Measurements from ENCODE around the gene DCLRE1C.

DCLRE1C gene

GRCh38 chr10:14859775-14860174 is 94.1 kb downstream of the DCLRE1C start:
- no peak for TF ChIP-seq TAF1 (IDR thresholded peaks at IDR 0.05; ENCODE audit: borderline replicate concordance, insufficient read depth, low read length)
- no peak for TF ChIP-seq REST (IDR thresholded peaks at IDR 0.05; ENCODE audit: insufficient read depth in 1 of 2, low read depth in 2 of 2, low read length in 2 of 2)
- TF ChIP-seq SIN3A (IDR thresholded peaks at IDR 0.05; ENCODE audit: borderline replicate concordance, insufficient read depth, low read length): no peak
- TF ChIP-seq FOXP2 (optimal IDR thresholded peaks at IDR 0.05; ENCODE audit: borderline replicate concordance, extremely low read depth, extremely low read length, insufficient read depth): no peak
- TF ChIP-seq POLR2AphosphoS5 (IDR thresholded peaks at IDR 0.05; ENCODE audit: low read depth, low read length): no peak

GRCh38 chr10:14859043-14859442 is 94.9 kb downstream of the DCLRE1C start:
- TF ChIP-seq FOXP2 (optimal IDR thresholded peaks at IDR 0.05; ENCODE audit: borderline replicate concordance, extremely low read depth, extremely low read length, insufficient read depth) (no peak), TAF1 (IDR thresholded peaks at IDR 0.05; ENCODE audit: borderline replicate concordance, insufficient read depth, low read length) (no peak), REST (IDR thresholded peaks at IDR 0.05; ENCODE audit: insufficient read depth in 1 of 2, low read depth in 2 of 2, low read length in 2 of 2) (no peak), POLR2AphosphoS5 (IDR thresholded peaks at IDR 0.05; ENCODE audit: low read depth, low read length) (no peak), SIN3A (IDR thresholded peaks at IDR 0.05; ENCODE audit: borderline replicate concordance, insufficient read depth, low read length) (no peak)

GRCh38 chr10:14858338-14858960 is 95.4 kb downstream of the DCLRE1C start:
- TF ChIP-seq TAF1 (IDR thresholded peaks at IDR 0.05; ENCODE audit: borderline replicate concordance, insufficient read depth, low read length): no peak
- no peak for TF ChIP-seq FOXP2 (optimal IDR thresholded peaks at IDR 0.05; ENCODE audit: borderline replicate concordance, extremely low read depth, extremely low read length, insufficient read depth)
- TF ChIP-seq SIN3A (IDR thresholded peaks at IDR 0.05; ENCODE audit: borderline replicate concordance, insufficient read depth, low read length): no peak
- no peak for TF ChIP-seq REST (IDR thresholded peaks at IDR 0.05; ENCODE audit: insufficient read depth in 1 of 2, low read depth in 2 of 2, low read length in 2 of 2)
- no peak for TF ChIP-seq POLR2AphosphoS5 (IDR thresholded peaks at IDR 0.05; ENCODE audit: low read depth, low read length)

GRCh38 chr10:14855453-14855852 is 98.4 kb downstream of the DCLRE1C start:
- no peak for TF ChIP-seq REST (IDR thresholded peaks at IDR 0.05; ENCODE audit: insufficient read depth in 1 of 2, low read depth in 2 of 2, low read length in 2 of 2)
- TF ChIP-seq FOXP2 (optimal IDR thresholded peaks at IDR 0.05; ENCODE audit: borderline replicate concordance, extremely low read depth, extremely low read length, insufficient read depth): no peak
- no peak for TF ChIP-seq TAF1 (IDR thresholded peaks at IDR 0.05; ENCODE audit: borderline replicate concordance, insufficient read depth, low read length)
- TF ChIP-seq SIN3A (IDR thresholded peaks at IDR 0.05; ENCODE audit: borderline replicate concordance, insufficient read depth, low read length): no peak
